C4-2B (cell line): Measurements from ENCODE around the gene OR2L8.
A peak's percentile ranks its signal among the peaks of the same experiment; 100 is the strongest.
"Not testable (repeated sequence)": the region's sequence is repeated elsewhere in the genome, so short reads cannot be mapped to it uniquely, and the experiment has no call there.

Source experiments
- H3K27ac ChIP-seq: fragments of 450-650 bp; 2 replicates; pipeline ENCODE4 v1.5.1; 2017
- ZFX ChIP-seq: fragments of 450-650 bp; IDR thresholded peaks from 2 replicates; pipeline ENCODE4 v1.6.1; 2017
- TF ChIP-seq, protein P1 (sequence below): fragments of 450-650 bp; conservative IDR thresholded peaks from 2 replicates; pipeline ENCODE4 v1.5.1; 2017; ENCODE audit warnings: mild to moderate bottlenecking

OR2L8 gene

DNA sequence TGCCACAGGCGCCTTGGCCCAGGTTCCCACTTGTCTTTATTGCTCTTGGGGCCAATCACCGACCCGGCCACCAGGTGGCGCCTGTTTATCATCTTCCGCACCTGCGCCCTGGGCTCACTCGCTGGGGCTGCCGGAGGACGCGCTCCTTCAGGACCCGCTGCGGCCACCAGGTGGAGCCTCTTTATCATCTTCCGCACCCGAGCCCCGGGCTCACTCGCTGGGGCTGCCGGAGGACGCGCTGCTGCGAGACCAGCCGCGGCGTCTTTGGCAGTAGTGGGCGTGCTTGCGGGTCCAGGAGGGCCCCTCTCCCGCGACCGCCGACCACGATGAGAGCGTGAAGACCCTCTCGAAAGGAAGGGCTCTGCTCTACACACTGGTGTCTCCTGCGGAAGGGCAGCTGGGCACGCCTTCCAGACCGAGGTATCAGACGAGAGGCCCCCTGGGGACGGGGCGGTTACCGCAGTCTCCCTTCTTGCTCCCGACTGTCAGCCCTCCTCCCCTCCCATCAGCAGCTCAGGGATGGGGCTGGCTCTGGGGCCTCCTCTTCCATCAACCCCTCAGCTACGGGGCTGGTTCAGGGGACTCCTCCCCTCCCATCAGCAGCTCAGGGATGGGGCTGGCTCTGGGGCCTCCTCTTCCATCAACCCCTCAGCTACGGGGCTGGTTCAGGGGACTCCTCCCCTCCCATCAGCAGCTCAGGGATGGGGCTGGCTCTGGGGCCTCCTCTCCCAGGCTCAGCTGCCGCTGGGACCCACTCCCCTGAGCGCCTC is 11.5 kb upstream of the OR2L8 start:
- not testable (repeated sequence) for H3K27ac ChIP-seq
- TF ChIP-seq, protein P1, sequence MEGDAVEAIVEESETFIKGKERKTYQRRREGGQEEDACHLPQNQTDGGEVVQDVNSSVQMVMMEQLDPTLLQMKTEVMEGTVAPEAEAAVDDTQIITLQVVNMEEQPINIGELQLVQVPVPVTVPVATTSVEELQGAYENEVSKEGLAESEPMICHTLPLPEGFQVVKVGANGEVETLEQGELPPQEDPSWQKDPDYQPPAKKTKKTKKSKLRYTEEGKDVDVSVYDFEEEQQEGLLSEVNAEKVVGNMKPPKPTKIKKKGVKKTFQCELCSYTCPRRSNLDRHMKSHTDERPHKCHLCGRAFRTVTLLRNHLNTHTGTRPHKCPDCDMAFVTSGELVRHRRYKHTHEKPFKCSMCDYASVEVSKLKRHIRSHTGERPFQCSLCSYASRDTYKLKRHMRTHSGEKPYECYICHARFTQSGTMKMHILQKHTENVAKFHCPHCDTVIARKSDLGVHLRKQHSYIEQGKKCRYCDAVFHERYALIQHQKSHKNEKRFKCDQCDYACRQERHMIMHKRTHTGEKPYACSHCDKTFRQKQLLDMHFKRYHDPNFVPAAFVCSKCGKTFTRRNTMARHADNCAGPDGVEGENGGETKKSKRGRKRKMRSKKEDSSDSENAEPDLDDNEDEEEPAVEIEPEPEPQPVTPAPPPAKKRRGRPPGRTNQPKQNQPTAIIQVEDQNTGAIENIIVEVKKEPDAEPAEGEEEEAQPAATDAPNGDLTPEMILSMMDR: peak; percentile 94

DNA sequence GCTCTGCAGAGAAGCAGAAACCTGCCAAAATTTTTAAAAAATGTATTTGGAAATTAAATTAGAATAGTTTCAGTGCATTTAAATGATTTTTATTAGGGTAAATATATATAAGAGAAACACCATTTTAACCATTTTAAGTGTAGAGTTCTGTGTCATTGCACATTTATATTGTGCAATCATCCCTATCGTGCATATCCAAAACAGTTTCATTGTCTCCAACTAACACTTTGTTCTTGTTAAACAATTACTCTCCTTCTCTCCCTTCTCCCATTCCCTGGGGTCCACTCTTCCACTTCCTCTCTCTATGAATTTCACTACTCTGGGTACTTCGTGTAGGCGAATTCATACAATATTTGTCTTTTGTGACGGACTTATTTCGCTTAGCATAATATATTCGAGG is 6.0 kb upstream of the OR2L8 start:
- no peak overlapping the region for H3K27ac ChIP-seq
- TF ChIP-seq, protein P1: no peak
- TF ChIP-seq ZFX: no peak

DNA sequence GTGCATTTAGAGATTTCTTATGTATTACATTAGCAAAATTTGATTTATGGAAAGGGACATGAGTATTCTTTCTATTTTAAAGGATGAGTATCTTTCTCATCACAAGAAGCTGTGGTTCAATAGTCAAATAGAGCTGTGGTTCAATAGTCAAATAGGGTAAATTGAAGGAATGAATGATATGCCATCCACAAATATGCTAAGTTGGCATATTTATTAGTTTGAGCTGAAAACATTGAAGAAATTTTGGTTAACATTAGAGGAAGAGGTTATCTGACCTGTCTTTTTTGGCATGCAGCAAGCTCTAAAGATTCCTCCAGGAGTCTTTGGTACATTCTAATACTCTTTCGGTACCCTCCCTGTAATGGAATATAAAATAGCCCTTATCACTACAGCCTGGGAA is 4.8 kb downstream of the OR2L8 start:
- H3K27ac ChIP-seq: no peak overlapping the region

DNA sequence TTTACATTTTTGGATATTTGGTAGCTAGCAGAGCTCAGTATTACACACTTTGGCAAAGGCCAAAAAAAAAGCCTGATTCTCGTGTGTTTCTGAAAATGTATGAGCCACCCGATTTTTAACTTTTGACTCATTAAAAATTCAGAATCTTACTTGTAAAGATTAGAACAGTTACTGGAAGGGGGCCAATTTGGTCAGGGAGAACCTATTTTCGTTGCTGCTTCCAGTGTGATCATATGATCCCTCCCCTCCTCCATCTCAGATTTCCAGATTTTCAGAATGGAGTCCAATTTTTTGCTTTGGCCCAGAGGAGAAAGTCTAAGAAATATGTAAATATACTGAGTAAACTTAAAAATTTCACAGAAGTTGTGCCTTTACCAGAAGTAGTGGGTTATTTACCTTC is 13.1 kb downstream of the OR2L8 start:
- no peak for TF ChIP-seq ZFX
- TF ChIP-seq, protein P1: no peak
- H3K27ac ChIP-seq: no peak overlapping the region

More for the DNA sequence above, 4.8 kb downstream of the OR2L8 start:
- no peak for TF ChIP-seq ZFX
- TF ChIP-seq, protein P1: no peak

DNA sequence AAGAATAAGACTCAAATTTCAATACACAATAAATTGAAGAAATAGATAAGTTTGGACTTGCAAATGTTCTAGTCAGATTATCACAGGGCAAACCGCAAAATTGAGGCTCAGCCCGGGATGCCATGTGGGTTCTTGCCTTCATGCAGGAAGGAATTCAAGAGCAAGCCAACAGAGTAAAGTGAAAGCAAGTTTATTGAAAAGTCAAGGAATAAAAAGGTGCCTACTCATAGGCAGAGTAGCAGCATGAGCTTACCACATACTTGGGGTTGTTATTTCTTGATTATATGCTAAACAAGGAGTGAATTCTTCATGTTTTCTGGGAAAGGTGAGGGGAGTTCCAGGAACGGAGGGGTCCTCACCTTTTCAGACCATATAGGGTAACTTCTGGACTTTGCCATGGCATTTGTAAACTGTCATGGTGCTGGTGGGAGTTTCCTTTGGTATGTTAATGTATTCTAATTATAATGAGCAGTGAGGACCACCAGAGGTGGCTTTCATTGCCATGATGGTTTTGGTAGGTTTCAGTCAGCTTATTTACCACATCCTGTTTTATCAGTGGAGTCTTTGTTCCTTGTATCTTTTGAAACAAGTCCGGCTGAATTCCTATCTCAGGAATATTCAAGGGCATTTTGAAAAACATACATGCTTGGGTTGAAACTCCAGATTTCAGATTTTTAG is 14.4 kb downstream of the OR2L8 start:
- no peak for TF ChIP-seq ZFX
- TF ChIP-seq, protein P1: no peak

DNA sequence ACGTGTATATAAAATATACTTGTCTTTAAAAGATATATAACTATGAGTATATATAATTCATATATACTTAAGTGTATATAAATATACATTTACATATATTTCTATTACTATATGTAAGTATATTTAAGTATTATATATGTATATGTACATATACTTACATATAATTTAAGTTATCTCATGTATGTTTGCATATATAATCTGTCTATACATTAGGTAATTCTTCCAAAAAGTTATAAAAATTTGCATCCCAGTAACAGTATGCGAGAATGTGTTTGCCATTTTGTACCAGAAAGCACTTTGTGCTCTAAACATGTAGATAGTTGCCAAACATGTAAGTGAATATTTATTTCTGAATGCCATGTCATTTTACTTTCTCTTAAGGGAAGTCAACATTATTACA is 16.3 kb downstream of the OR2L8 start, which contains the start of gene OR2AK2:
Gene OR2AK2 (plus strand): TSS at position 301 of the 400 bp plus-strand sequence. CDS start 144 bp downstream, outside the sequence.
- TF ChIP-seq ZFX: no peak
- TF ChIP-seq, protein P1: no peak
- no peak within 1 kb of the TSS for H3K27ac ChIP-seq

More for the DNA sequence above, 14.4 kb downstream of the OR2L8 start:
- H3K27ac ChIP-seq: no peak overlapping the region

DNA sequence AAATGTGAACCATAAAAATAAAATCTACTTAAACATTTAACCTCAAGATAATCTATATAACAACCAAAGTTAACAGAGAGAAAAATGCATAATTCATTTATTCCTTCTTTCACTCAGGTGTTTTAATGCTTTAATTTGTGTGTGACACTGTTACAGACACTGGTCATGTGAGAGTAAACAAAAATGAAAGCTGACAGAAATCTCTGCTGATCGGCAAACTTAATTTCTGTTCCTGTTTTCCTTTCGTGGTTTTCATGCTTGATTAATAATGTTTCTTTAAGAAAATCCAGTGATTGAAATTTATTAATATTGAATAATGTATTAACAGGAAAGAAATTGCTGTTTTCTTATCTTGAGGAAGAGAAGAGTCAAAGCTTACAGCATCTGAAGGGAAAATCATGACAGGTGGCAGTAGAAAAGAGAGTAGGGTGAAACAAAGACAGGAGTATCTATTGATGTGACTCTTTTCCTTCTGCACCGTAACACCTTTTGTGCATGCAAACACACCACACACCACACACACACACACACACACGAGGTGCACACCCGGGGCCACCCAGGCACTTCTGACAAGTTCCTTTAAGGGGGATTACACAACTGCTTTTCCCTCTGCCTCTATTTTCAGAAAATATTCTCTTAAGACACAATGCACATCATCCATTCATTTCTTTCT is 18.0 kb downstream of the OR2L8 start:
- no peak overlapping the region for H3K27ac ChIP-seq
- TF ChIP-seq ZFX: no peak
- TF ChIP-seq, protein P1: no peak
